ENCODE results near the gene ADGRF3. TPM values are rescaled to one million over a fixed set of nuclear protein-coding genes. Genes with fewer than 3 reads are reported as not detected.
A peak's percentile ranks its signal among the peaks of the same experiment; 100 is the strongest.
"Not testable (repeated sequence)": the region's sequence is repeated elsewhere in the genome, so short reads cannot be mapped to it uniquely, and the experiment has no call there.

Gene ADGRF3, protein sequence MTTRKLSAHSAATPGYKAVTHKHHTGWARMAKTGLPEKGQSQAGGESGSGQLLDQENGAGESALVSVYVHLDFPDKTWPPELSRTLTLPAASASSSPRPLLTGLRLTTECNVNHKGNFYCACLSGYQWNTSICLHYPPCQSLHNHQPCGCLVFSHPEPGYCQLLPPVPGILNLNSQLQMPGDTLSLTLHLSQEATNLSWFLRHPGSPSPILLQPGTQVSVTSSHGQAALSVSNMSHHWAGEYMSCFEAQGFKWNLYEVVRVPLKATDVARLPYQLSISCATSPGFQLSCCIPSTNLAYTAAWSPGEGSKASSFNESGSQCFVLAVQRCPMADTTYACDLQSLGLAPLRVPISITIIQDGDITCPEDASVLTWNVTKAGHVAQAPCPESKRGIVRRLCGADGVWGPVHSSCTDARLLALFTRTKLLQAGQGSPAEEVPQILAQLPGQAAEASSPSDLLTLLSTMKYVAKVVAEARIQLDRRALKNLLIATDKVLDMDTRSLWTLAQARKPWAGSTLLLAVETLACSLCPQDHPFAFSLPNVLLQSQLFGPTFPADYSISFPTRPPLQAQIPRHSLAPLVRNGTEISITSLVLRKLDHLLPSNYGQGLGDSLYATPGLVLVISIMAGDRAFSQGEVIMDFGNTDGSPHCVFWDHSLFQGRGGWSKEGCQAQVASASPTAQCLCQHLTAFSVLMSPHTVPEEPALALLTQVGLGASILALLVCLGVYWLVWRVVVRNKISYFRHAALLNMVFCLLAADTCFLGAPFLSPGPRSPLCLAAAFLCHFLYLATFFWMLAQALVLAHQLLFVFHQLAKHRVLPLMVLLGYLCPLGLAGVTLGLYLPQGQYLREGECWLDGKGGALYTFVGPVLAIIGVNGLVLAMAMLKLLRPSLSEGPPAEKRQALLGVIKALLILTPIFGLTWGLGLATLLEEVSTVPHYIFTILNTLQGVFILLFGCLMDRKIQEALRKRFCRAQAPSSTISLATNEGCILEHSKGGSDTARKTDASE
- 1 to 10 TPM in 5 of 8 experiments, under 1 TPM in 3; 0.36 to 2.4 (median 1.4) TPM for total RNA-seq

DNA sequence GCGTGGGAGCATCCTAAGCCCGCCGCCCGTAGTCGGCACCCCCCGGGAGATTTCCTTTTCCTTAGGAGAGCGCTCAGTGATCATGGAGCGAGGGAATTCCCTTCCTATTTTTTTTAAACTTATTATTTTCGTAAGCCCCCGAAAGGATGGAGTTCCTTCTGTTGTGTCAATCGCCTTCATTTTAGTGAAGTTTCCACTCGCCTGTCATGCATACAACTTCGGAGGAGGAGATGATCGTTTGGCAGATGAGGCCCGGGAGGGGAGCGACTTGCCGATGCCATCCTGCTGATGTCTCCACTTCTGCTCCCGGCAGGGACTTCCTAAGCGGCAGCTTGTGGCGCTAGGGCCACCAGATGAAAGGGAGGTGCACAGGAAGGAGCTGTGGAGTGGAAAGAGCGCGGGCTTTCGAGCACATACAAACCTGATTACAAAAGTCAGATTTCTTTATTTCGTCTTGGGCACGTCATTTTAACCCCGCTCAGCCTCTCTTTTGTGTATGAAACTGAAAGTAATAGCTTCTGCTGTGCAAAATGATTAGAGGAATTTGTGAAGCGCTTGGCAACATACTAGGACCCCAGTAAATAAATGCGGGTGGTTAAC is at the start of gene ADGRF3:
ADGRF3 (minus strand) TSS at position 336 of the 600 bp plus-strand sequence. CDS start 555 bp downstream, outside the sequence.
- WGBS, 10 experiments = 0 to 4% (median 0%) methylated on average over 1 to 12 of the region's 28 CpGs; no CpG with 5 or more reads in 1 of the 10 experiments
- H3K4me1 ChIP-seq (replicated peaks in 1 of 2) = peaks cover 15 to 20% of the 10 kb centered on the region in 2 donors
- ATAC-seq (replicated peaks in 6 of 8) = peak; percentile 0 to 24 (median 12)
- in situ Hi-C loops (cut with MboI; ENCODE audit: low pct_unique_long_range_greater_than_20kb in 2 of 9, low sequenced_read_pairs in 9 of 9, unreplicated experiment in 9 of 9) = no loop called here
- H3K27ac ChIP-seq = peak within 1 kb of the TSS; percentile 82 to 88
- peak within 1 kb of the TSS; percentile 60 to 71 (median 64) for H3K4me3 ChIP-seq

DNA sequence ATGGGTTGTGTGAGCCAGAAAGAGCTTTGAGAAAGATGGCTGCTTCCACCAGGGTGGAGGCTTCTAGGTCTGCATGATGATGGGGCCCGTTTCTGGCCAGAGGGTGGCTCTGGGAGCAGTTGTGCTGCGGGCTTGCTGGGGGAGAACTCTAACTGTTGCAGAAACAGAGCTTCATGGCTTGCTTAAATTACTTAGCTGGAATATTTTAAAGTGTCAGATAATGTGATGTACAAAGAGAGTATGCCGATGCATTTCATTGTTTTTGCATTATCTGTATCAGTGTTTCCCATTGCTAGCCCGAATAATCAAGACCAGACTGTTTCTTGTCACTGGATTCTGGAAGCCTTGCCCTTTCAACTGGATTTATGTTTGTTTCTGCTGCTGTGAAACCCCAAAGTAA is 48.8 kb upstream of the ADGRF3 start:
- Histone ChIP-seq H3K27ac (no peak overlapping the region), H3K4me1 (replicated peaks in 1 of 2) (peaks cover 6 to 13% of the 10 kb centered on the region in 2 donors), H3K4me3 (no peak overlapping the region)
- in situ Hi-C loops (cut with MboI; ENCODE audit: low pct_unique_long_range_greater_than_20kb in 2 of 9, low sequenced_read_pairs in 9 of 9, unreplicated experiment in 9 of 9) = no loop called here
- ATAC-seq (replicated peaks in 6 of 8) = peak in 6 of 8 experiments; percentile 42 to 75 (median 51)
- 5 to 100% (median 61%) methylated on average over 2 to 4 of the region's 4 CpGs; no CpG with 5 or more reads in 1 of the 10 experiments for WGBS, 10 experiments

DNA sequence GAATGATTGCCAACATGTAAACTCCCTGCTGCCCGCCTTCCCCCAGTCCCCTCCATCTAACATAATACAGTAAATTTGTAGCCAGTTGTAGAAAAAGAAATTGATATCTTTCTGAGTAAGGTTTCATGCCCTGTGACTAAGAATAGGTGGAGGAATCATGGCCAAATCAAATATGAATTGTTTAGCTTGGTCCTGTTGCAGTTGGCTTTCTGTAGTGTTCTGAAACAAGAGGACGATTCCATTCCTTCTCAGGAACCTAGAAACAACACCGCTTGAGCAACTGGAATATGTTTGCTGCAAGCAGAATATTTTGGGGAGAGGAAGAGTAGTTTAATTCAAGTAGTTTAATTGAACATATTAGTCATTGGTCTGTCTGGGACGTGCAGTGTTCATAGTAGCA is 48.1 kb upstream of the ADGRF3 start:
- WGBS, 10 experiments = 83 to 100% (median 97%) methylated on average over 1 to 4 of the region's 4 CpGs
- Histone ChIP-seq H3K4me1 (replicated peaks in 1 of 2) (peaks cover 6 to 13% of the 10 kb centered on the region in 2 donors), H3K27ac (no peak overlapping the region), H3K4me3 (no peak overlapping the region)
- peak in 2 of 8 experiments; percentile 9 to 85 for ATAC-seq (replicated peaks in 6 of 8)
- in situ Hi-C loops (cut with MboI; ENCODE audit: low pct_unique_long_range_greater_than_20kb in 2 of 9, low sequenced_read_pairs in 9 of 9, unreplicated experiment in 9 of 9) = no loop called here

DNA sequence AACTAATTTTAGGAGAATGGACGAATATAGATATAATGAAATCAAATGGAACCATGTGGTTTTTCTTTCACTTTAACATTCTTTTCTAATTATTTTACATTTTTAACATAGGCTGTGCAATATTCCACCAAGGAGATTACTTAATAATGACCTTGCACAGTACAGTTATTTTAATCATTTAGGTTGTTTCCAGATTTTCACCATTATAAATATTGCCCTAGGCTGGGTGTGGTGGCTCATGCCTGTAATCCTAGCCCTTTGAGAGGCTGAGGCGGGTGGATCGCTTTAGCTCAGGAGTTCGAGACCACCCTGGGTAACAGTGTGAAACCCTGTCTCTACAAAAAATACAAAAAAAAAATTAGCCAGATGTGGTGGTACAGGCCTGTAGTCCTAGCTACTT is 40.6 kb upstream of the ADGRF3 start:
- WGBS, 10 experiments = 83 to 100% (median 94%) methylated on average over 1 to 4 of the region's 4 CpGs
- peak in 2 of 8 experiments; percentile 66 to 76 for ATAC-seq (replicated peaks in 6 of 8)
- in situ Hi-C loops (cut with MboI; ENCODE audit: low pct_unique_long_range_greater_than_20kb in 2 of 9, low sequenced_read_pairs in 9 of 9, unreplicated experiment in 9 of 9) = no loop called here
- Histone ChIP-seq H3K4me1 (replicated peaks in 1 of 2) (no peaks in the 10 kb centered on the region), H3K27ac (no peak overlapping the region), H3K4me3 (no peak overlapping the region)

DNA sequence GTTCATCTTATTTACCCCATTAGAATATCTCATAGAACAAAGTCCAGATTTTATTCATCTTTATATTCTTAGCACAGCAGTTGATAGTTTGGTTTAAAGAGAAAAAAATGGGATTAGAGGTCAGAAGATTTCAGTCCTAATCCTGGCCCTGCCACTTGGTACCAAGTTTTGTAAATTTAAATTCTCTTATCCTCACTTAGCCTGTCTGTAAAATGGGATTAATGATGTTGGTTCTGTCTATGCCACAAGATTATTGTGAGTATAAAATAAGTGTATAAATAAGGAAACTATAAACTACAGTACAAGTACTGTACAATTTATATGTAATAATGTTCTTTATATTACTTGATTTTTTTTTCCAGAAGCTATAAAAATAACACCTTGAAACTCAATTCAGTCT is 38.0 kb upstream of the ADGRF3 start:
- H3K27ac ChIP-seq = no peak overlapping the region
- H3K4me3 ChIP-seq = no peak overlapping the region
- ATAC-seq (replicated peaks in 6 of 8) = no peak
- in situ Hi-C loops (cut with MboI; ENCODE audit: low pct_unique_long_range_greater_than_20kb in 2 of 9, low sequenced_read_pairs in 9 of 9, unreplicated experiment in 9 of 9) = no loop called here
- H3K4me1 ChIP-seq (replicated peaks in 1 of 2) = no peaks in the 10 kb centered on the region

DNA sequence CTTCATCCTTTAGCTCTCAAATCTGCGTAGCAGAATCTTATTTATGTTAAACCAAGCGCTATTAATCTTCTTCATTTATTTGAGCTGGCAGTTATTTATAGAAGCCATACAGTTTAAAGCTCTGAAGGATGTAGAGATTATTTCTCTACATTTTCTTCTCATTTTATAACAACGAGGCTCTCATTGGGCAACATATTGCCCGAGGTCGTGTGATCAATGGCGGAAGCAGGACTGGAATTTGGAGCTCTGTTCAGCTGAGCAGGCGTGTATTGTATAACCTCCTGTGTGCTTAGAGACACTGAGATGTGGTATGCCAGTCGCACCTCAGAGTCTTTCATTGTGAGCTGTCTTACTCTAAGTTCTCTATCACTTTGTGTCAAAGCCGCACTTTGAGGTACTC is 37.6 kb upstream of the ADGRF3 start:
- no peak for ATAC-seq (replicated peaks in 6 of 8)
- 79 to 100% (median 93%) methylated on average over 2 to 9 of the region's 9 CpGs for WGBS, 10 experiments
- in situ Hi-C loops (cut with MboI; ENCODE audit: low pct_unique_long_range_greater_than_20kb in 2 of 9, low sequenced_read_pairs in 9 of 9, unreplicated experiment in 9 of 9) = no loop called here
- H3K4me3 ChIP-seq = no peak overlapping the region
- H3K27ac ChIP-seq = no peak overlapping the region
- H3K4me1 ChIP-seq (replicated peaks in 1 of 2) = no peaks in the 10 kb centered on the region

DNA sequence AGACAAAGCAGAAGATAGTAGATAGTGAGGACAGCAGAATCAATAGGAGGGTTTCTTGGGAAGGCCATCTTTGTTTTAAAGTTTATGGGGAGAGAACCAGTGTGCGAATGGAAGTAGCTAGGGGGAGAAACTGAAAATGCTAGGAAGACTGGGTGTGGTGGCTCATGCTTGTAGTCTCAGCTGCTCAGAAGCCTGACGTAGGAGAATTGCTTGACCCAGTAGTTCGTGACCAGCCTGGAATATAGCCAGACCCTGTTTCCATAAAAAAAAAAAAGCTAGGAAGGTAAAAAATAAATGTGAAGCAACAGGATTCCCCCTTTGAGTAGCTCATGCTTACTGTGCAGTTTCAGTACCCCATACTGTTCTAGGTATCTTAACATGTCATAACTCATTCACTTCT is 36.0 kb upstream of the ADGRF3 start:
- H3K4me3 ChIP-seq = no peak overlapping the region
- no peaks in the 10 kb centered on the region for H3K4me1 ChIP-seq (replicated peaks in 1 of 2)
- H3K27ac ChIP-seq = no peak overlapping the region
- WGBS, 10 experiments = 87 to 97% (median 90%) methylated on average over 2 to 3 of the region's 3 CpGs; no CpG with 5 or more reads in 1 of the 10 experiments
- ATAC-seq (replicated peaks in 6 of 8) = peak in 3 of 8 experiments; percentile 44 to 95 (median 77)
- in situ Hi-C loops (cut with MboI; ENCODE audit: low pct_unique_long_range_greater_than_20kb in 2 of 9, low sequenced_read_pairs in 9 of 9, unreplicated experiment in 9 of 9) = no loop called here

DNA sequence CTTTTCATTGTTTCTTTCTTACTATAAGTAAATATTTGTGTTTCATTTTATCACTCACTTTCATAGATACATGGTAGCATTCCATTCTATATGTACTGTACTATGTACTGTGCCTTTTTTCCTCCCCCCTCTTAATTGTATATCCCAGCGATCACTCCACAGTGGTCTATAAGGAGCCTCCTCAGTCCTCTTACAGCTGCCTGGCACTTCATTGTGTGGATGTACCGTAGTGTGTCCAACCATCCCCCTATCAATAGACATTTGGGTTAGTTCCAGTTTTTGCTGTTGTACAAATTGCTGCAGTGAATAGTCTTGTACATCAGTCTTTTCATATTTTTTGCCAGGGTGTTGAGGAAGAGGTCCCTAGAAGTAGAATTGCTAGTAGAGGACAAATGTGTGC is 33.7 kb upstream of the ADGRF3 start:
- H3K4me3 ChIP-seq = no peak overlapping the region
- in situ Hi-C loops (cut with MboI; ENCODE audit: low pct_unique_long_range_greater_than_20kb in 2 of 9, low sequenced_read_pairs in 9 of 9, unreplicated experiment in 9 of 9) = no loop called here
- H3K27ac ChIP-seq = no peak overlapping the region
- WGBS, 10 experiments = 88 to 100% (median 95%) methylated on average over 1 to 2 of the region's 2 CpGs; no CpG with 5 or more reads in 1 of the 10 experiments
- H3K4me1 ChIP-seq (replicated peaks in 1 of 2) = no peaks in the 10 kb centered on the region
- no peak for ATAC-seq (replicated peaks in 6 of 8)

DNA sequence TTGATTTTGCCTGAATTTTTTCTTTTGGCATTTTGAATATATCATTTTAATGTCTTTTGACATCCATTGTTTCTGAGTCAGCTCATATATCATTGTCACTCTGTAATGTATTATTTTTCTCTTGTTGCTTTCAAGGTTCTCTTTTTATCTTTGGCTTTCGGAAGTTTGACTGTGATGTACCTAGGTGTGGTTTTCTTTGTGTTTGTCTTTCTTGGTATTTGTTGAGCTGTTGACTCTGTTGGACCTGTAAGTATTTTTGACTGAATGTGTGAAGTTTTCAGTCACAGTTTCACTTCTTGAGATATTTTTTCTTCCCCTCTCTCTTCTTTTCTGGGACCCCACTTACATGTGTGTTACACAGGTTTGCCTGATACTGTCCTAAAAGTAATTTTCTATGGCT is 30.2 kb upstream of the ADGRF3 start:
- in situ Hi-C loops (cut with MboI; ENCODE audit: low pct_unique_long_range_greater_than_20kb in 2 of 9, low sequenced_read_pairs in 9 of 9, unreplicated experiment in 9 of 9) = no loop called here
- Histone ChIP-seq H3K4me1 (replicated peaks in 1 of 2) (no peaks in the 10 kb centered on the region), H3K27ac (no peak overlapping the region), H3K4me3 (no peak overlapping the region)
- ATAC-seq (replicated peaks in 6 of 8) = no peak
- WGBS, 10 experiments = 75 to 100% (median 93%) methylated on average over 1 of the region's 1 CpG; no CpG with 5 or more reads in 1 of the 10 experiments

DNA sequence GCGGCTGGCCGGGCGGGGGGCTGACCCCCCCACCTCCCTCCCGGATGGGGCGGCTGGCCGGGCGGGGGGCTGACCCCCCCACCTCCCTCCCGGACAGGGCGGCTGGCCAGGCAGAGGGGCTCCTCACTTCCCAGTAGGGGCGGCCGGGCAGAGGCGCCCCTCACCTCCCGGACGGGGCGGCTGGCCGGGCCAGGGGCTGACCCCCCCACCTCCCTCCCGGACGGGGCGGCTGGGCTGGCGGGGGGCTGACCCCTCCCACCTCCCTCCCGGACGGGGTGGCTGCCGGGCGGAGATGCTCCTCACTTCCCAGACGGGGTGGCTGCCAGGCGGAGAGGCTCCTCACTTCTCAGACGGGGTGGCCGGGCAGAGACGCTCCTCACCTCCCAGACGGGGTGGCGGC is 24.3 kb upstream of the ADGRF3 start:
- ATAC-seq (replicated peaks in 6 of 8); H3K4me1 ChIP-seq (replicated peaks in 1 of 2); H3K27ac ChIP-seq; in situ Hi-C loops (cut with MboI; ENCODE audit: low pct_unique_long_range_greater_than_20kb in 2 of 9, low sequenced_read_pairs in 9 of 9, unreplicated experiment in 9 of 9); H3K4me3 ChIP-seq: not testable (repeated sequence)
- WGBS, 10 experiments = no CpG with 5 or more reads among the region's 31 CpGs

DNA sequence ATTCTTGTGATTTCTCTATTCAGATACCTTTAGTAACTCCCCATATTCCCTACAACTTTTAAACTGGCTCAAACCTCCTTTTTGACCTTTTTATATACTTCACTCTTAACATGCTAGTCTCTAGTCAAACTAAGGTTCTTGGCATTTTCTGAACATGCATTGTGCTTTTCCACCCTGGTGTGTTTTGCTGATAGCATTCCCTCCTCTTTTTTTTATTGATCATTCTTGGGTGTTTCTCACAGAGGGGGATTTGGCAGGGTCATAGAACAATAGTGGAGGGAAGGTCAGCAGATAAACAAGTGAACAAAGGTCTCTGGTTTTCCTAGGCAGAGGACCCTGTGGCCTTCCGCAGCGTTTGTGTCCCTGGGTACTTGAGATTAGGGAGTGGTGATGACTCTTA is 23.1 kb upstream of the ADGRF3 start:
- ATAC-seq (replicated peaks in 6 of 8); H3K4me1 ChIP-seq (replicated peaks in 1 of 2); H3K4me3 ChIP-seq; in situ Hi-C loops (cut with MboI; ENCODE audit: low pct_unique_long_range_greater_than_20kb in 2 of 9, low sequenced_read_pairs in 9 of 9, unreplicated experiment in 9 of 9); H3K27ac ChIP-seq: not testable (repeated sequence)
- WGBS, 10 experiments = no CpG with 5 or more reads among the region's 2 CpGs

DNA sequence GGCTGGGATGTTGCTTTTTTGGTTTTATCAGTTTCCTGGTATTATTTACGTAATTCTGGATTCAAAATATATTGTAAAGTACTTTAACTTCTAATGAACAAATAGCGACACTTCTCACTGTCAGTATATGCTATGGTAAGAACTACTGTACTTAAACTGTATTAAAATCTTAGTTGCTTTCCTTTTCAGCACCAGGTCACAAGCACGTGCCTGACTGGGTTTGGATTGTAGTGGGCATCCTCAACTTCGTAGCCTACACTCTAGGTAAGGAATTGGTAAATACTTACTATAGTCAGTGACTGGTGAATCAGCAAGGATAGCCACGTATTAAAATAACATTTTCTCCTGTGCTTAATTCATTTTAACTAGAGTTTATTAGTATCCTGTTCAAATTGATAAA is 20.4 kb upstream of the ADGRF3 start:
- in situ Hi-C loops (cut with MboI; ENCODE audit: low pct_unique_long_range_greater_than_20kb in 2 of 9, low sequenced_read_pairs in 9 of 9, unreplicated experiment in 9 of 9) = no loop called here
- no peak for ATAC-seq (replicated peaks in 6 of 8)
- no peak overlapping the region for H3K4me3 ChIP-seq
- H3K4me1 ChIP-seq (replicated peaks in 1 of 2) = no peaks in the 10 kb centered on the region
- H3K27ac ChIP-seq = no peak overlapping the region
- 80 to 100% (median 86%) methylated on average over 1 to 5 of the region's 5 CpGs for WGBS, 10 experiments

DNA sequence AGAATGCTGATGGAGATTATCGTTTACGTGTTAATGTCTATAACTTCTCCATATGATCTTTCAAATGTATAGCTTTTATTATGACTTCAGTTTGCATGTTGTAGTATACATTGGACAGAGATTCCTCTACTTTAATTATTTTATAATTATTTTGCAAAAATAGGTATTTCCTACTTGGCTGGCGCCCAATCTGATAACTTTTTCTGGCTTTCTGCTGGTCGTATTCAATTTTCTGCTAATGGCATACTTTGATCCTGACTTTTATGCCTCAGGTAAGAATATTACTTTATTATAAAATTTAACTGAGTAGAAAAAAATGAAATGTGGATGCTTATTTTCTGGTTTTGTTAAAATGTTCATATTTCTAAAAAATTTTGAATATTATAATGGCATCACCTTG is 18.1 kb upstream of the ADGRF3 start:
- in situ Hi-C loops (cut with MboI; ENCODE audit: low pct_unique_long_range_greater_than_20kb in 2 of 9, low sequenced_read_pairs in 9 of 9, unreplicated experiment in 9 of 9) = no loop called here
- no peak overlapping the region for H3K4me3 ChIP-seq
- no peak for ATAC-seq (replicated peaks in 6 of 8)
- H3K4me1 ChIP-seq (replicated peaks in 1 of 2) = no peaks in the 10 kb centered on the region
- no peak overlapping the region for H3K27ac ChIP-seq
- 91 to 100% (median 99%) methylated on average over 1 to 4 of the region's 4 CpGs for WGBS, 10 experiments
